HCT116 (cell line): ENCODE results near the gene AXDND1. TPM values are rescaled to one million over a fixed set of nuclear protein-coding genes. Genes with fewer than 3 reads are reported as not detected.

Experiments
- ATAC-seq: fragments of 200-7000 bp; cut with Tn5 transposase; 2 replicates; pipeline ENCODE4 v1.9.1; 2020; ENCODE audit warnings: mild to moderate bottlenecking, moderate library complexity
- BruUV-seq: library from RNA; stranded (reverse); fragments of 400-500 nt; replicated peaks from 2 replicates; lab custom pipeline; 2021; lab: Mats Ljungman, UMichigan
- CTCF ChIA-PET: fragments of 300-600 bp; sonication (Branson Sonifier 250); formaldehyde crosslinking; loops from one replicate; lab custom pipeline; 2021; ENCODE audit warnings: antibody characterized with exemption; lab: Charles Lee
- POLR2A ChIA-PET: fragments of 300-600, 350-600 bp; sonication (Branson Sonifier 250); formaldehyde crosslinking; loops from one replicate; lab custom pipeline; 2021; ENCODE audit warnings: antibody characterized with exemption; lab: Charles Lee
- RAD21 ChIA-PET, 2 experiments: fragments of 300-600 bp; sonication (Branson Sonifier 250); formaldehyde crosslinking; loops; one replicate each; lab custom pipeline; 2023; ENCODE audit warnings: low total read pairs in 2 of 2; ENCODE audit not compliant: uncharacterized antibody in 2 of 2, unreplicated experiment in 2 of 2, low non-redundant PET in 1 of 2; lab: Charles Lee
- DNase-seq: peaks from one replicate; pipeline ENCODE4 v3.0.0-alpha.2; 2010; ENCODE audit warnings: low read depth, low spot score
- H2AFZ ChIP-seq: fragments of 200-600 bp; shearing (Covaris generic), sonication (generic); 2 replicates; pipeline ENCODE4 v1.6.1; 2017; ENCODE audit warnings: low read depth, mixed run types, mixed read lengths, antibody characterized with exemption, low read length; ENCODE audit not compliant: poor library complexity, severe bottlenecking
- H3K27ac ChIP-seq: 2 replicates; pipeline ENCODE4 v1.5.1; 2012; ENCODE audit warnings: low read depth, low read length
- H3K27me3 ChIP-seq: fragments of 200-600 bp; sonication (generic); 2 replicates; pipeline ENCODE4 v1.6.1; 2016; ENCODE audit warnings: mixed run types, low read length, mixed read lengths; ENCODE audit not compliant: insufficient read depth
- H3K36me3 ChIP-seq, 2 experiments: fragments of 200-500 bp in 1 of 2; fragments of 200-600 bp in 1 of 2; sonication (Bioruptor generic) in 1 of 2; sonication (generic) in 1 of 2; 2 replicates each; pipeline versions ENCODE4 v1.5.1 to v1.6.1; 2014 to 2016; ENCODE audit warnings: low read length in 2 of 2, inconsistent platforms in 1 of 2, mixed read lengths in 1 of 2, mixed run types in 1 of 2; ENCODE audit not compliant: insufficient read depth in 2 of 2, control insufficient read depth in 1 of 2
- H3K4me1 ChIP-seq, 2 experiments: fragments of 200-600 bp in 1 of 2; sonication (generic) in 1 of 2; 2 replicates each; pipeline versions ENCODE4 v1.5.1 to v1.6.1; 2012 to 2017; ENCODE audit warnings: low read length in 2 of 2, inconsistent platforms in 1 of 2, mild to moderate bottlenecking in 1 of 2, mixed read lengths in 1 of 2, mixed run types in 1 of 2, moderate library complexity in 1 of 2; ENCODE audit not compliant: insufficient read depth in 2 of 2, control insufficient read depth in 1 of 2
- H3K4me2 ChIP-seq: fragments of 200-600 bp; sonication (generic); 2 replicates; pipeline ENCODE4 v1.6.1; 2017; ENCODE audit warnings: mixed run types, low read length, mixed read lengths
- H3K4me3 ChIP-seq, 2 experiments: fragments of 200-600 bp in 1 of 2; sonication (generic) in 1 of 2; replicated peaks in 1 of 2; 2 replicates each; pipeline ENCODE4 v1.5.1; 2011 to 2016; ENCODE audit warnings: low read length in 2 of 2, control low read depth in 1 of 2, low read depth in 1 of 2, mild to moderate bottlenecking in 1 of 2, mixed read lengths in 1 of 2, mixed run types in 1 of 2
- H3K79me2 ChIP-seq: fragments of 200-600 bp; sonication (generic); 2 replicates; pipeline ENCODE4 v1.6.1; 2017; ENCODE audit warnings: mild to moderate bottlenecking, mixed run types, low read length, moderate library complexity, mixed read lengths; ENCODE audit not compliant: insufficient read depth
- H3K9ac ChIP-seq: fragments of 200-600 bp; sonication (generic); 2 replicates; pipeline ENCODE4 v1.6.1; 2016; ENCODE audit warnings: low read length, mixed read lengths
- H3K9me2 ChIP-seq: fragments of 200-600 bp; sonication (generic), shearing (Covaris generic); 2 replicates; pipeline ENCODE4 v1.6.1; 2017; ENCODE audit warnings: mixed run types, mild to moderate bottlenecking, moderate library complexity; ENCODE audit not compliant: insufficient read depth
- H3K9me3 ChIP-seq, 2 experiments: fragments of 200-500 bp in 1 of 2; fragments of 200-600 bp in 1 of 2; sonication (Bioruptor generic) in 1 of 2; sonication (generic) in 1 of 2; 2 replicates each; pipeline ENCODE4 v1.6.1; 2014 to 2017; ENCODE audit warnings: low read length in 2 of 2, mixed read lengths in 2 of 2, inconsistent platforms in 1 of 2, low read depth in 1 of 2, mild to moderate bottlenecking in 1 of 2, mixed run types in 1 of 2, moderate library complexity in 1 of 2; ENCODE audit not compliant: control insufficient read depth in 1 of 2, insufficient read depth in 1 of 2
- H4K20me1 ChIP-seq: fragments of 200-600 bp; sonication (generic), shearing (Covaris generic); 2 replicates; pipeline ENCODE4 v1.6.1; 2017; ENCODE audit warnings: mixed run types, mild to moderate bottlenecking, moderate library complexity; ENCODE audit not compliant: insufficient read depth
- CBX3 ChIP-seq: IDR thresholded peaks from 2 replicates; pipeline ENCODE4 v1.6.1; 2012; ENCODE audit warnings: low read depth
- CEBPB ChIP-seq: IDR thresholded peaks from 2 replicates; pipeline ENCODE4 v1.6.1; 2012; ENCODE audit warnings: low read depth
- CTCF ChIP-seq, 3 experiments: fragments of 200-600 bp in 1 of 3; sonication (generic) in 1 of 3; IDR thresholded peaks in 2 of 3; conservative IDR thresholded peaks in 1 of 3; 2 replicates each; pipeline ENCODE4 v1.5.1; 2012 to 2017; ENCODE audit warnings: low read depth in 2 of 3, low read length in 2 of 3, antibody characterized with exemption in 1 of 3, borderline replicate concordance in 1 of 3, control low read depth in 1 of 3, mild to moderate bottlenecking in 1 of 3, mixed read lengths in 1 of 3, mixed run types in 1 of 3, moderate library complexity in 1 of 3; ENCODE audit not compliant: insufficient read depth in 1 of 3
- EGR1 ChIP-seq: IDR thresholded peaks from 2 replicates; pipeline ENCODE4 v1.6.1; 2012; ENCODE audit warnings: low read depth
- EZH2 ChIP-seq: fragments of 200-600 bp; sonication (generic); IDR thresholded peaks from 2 replicates; pipeline ENCODE4 v1.6.1; 2017; ENCODE audit warnings: antibody characterized with exemption, mixed run types
- EZH2phosphoT487 ChIP-seq: fragments of 200-600 bp; IDR thresholded peaks from 2 replicates; pipeline ENCODE4 v1.6.1; 2018; ENCODE audit warnings: antibody characterized with exemption, borderline replicate concordance
- FOSL1 ChIP-seq: IDR thresholded peaks from 2 replicates; pipeline ENCODE4 v1.6.1; 2012; ENCODE audit warnings: low read depth
- JUND ChIP-seq: IDR thresholded peaks from 2 replicates; pipeline ENCODE4 v1.6.1; 2012
- POLR2A ChIP-seq: IDR thresholded peaks from 2 replicates; pipeline ENCODE4 v1.7.0; 2011; ENCODE audit warnings: borderline replicate concordance; ENCODE audit not compliant: insufficient read depth, insufficient read length; ENCODE audit errors: extremely low read depth
- RAD21 ChIP-seq: IDR thresholded peaks from 2 replicates; pipeline ENCODE4 v1.6.1; 2012; ENCODE audit warnings: low read depth, mild to moderate bottlenecking
- REST ChIP-seq: IDR thresholded peaks from 2 replicates; pipeline ENCODE4 v1.6.1; 2012; ENCODE audit warnings: low read depth
- SIN3A ChIP-seq: IDR thresholded peaks from 2 replicates; pipeline ENCODE4 v1.6.1; 2012; ENCODE audit warnings: low read depth
- SP1 ChIP-seq: IDR thresholded peaks from 2 replicates; pipeline ENCODE4 v1.6.1; 2012; ENCODE audit warnings: low read depth
- SRF ChIP-seq: IDR thresholded peaks from 2 replicates; pipeline ENCODE4 v1.6.1; 2012; ENCODE audit warnings: low read depth
- TCF7L2 ChIP-seq: IDR thresholded peaks from 2 replicates; pipeline ENCODE4 v1.7.0; 2011; ENCODE audit warnings: borderline replicate concordance, inconsistent platforms; ENCODE audit not compliant: insufficient read depth, insufficient read length; ENCODE audit errors: extremely low read depth
- YY1 ChIP-seq: IDR thresholded peaks from 2 replicates; pipeline ENCODE4 v1.6.1; 2011; ENCODE audit warnings: low read length, low read depth, moderate library complexity, mild to moderate bottlenecking; ENCODE audit not compliant: insufficient replicate concordance; ENCODE audit errors: extremely low read depth
- ZFX ChIP-seq: fragments of 450-650 bp; IDR thresholded peaks from 2 replicates; pipeline ENCODE4 v1.6.1; 2017
- ZNF274 ChIP-seq: fragments of 200-500 bp; sonication (Bioruptor generic); IDR thresholded peaks from 2 replicates; pipeline ENCODE4 v1.6.1; 2014; ENCODE audit warnings: mild to moderate bottlenecking, low read depth, low read length, inconsistent platforms
- intact Hi-C: fragments of 100-400 bp; cut with micrococcal nuclease; formaldehyde crosslinking; loops from 2 replicates; pipeline ENCODE4 v1.10.0; 2022
- total RNA-seq: library from RNA; stranded (reverse); gene quantifications from one replicate; pipeline ENCODE4 v1.2.1, GENCODE V29; 2021; ENCODE audit not compliant: unreplicated experiment
- TF ChIP-seq, protein P1 (sequence below): IDR thresholded peaks from 2 replicates; pipeline ENCODE4 v1.6.1; 2012
- TF ChIP-seq, protein P2 (sequence below): IDR thresholded peaks from 2 replicates; pipeline ENCODE4 v1.6.1; 2011; ENCODE audit warnings: mild to moderate bottlenecking, low read length, moderate library complexity; ENCODE audit not compliant: insufficient replicate concordance; ENCODE audit errors: extremely low read depth

AXDND1 gene
- total RNA-seq, 1 experiment from 2014 or later: 2.3 TPM

- Histone ChIP-seq H3K4me2 (no peak overlapping the region), H3K27me3 (no peaks in the 10 kb centered on the region), H3K79me2 (no peaks in the 10 kb centered on the region), H3K9ac (no peak overlapping the region), H3K4me3 (no peak overlapping the region), H3K27ac (no peak overlapping the region), H3K4me1 (peaks cover 0 to 6% of the 10 kb centered on the region in 2 experiments; a peak in 1 of 4 replicates), H3K36me3 (no peaks in the 10 kb centered on the region), H3K9me3 (no peaks in the 10 kb centered on the region), H4K20me1 (no peaks in the 10 kb centered on the region), H3K9me2 (no peaks in the 10 kb centered on the region), H2AFZ (no peak overlapping the region)
- TF ChIP-seq JUND (no peak), EZH2 (no peak), SP1 (no peak), TCF7L2 (no peak), SIN3A (no peak), CEBPB (no peak), ZNF274 (no peak), REST (no peak), ZFX (no peak), FOSL1 (no peak), CBX3 (no peak), EZH2phosphoT487 (no peak), RAD21 (no peak), SRF (no peak), EGR1 (no peak), POLR2A (no peak), YY1 (no peak), CTCF (IDR thresholded peaks at IDR 0.05 in 2 of 3, conservative IDR thresholded peaks at IDR 0.05 in 1 of 3; ENCODE audit: borderline replicate concordance in 1 of 3, insufficient read depth in 1 of 3, low read depth in 2 of 3, low read length in 2 of 3) (no peak)
- TF ChIP-seq, protein P1, sequence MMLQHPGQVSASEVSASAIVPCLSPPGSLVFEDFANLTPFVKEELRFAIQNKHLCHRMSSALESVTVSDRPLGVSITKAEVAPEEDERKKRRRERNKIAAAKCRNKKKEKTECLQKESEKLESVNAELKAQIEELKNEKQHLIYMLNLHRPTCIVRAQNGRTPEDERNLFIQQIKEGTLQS: no peak
- TF ChIP-seq, protein P2, sequence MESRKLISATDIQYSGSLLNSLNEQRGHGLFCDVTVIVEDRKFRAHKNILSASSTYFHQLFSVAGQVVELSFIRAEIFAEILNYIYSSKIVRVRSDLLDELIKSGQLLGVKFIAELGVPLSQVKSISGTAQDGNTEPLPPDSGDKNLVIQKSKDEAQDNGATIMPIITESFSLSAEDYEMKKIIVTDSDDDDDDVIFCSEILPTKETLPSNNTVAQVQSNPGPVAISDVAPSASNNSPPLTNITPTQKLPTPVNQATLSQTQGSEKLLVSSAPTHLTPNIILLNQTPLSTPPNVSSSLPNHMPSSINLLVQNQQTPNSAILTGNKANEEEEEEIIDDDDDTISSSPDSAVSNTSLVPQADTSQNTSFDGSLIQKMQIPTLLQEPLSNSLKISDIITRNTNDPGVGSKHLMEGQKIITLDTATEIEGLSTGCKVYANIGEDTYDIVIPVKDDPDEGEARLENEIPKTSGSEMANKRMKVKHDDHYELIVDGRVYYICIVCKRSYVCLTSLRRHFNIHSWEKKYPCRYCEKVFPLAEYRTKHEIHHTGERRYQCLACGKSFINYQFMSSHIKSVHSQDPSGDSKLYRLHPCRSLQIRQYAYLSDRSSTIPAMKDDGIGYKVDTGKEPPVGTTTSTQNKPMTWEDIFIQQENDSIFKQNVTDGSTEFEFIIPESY: no peak
- no peak for DNase-seq
- BruUV-seq: no TSS peak
- ChIA-PET RAD21 (no interaction called here), CTCF (interaction anchor here (1.0 kb wide), 1 partner anchor 11 kb away, joined by 3 read pairs; no protein-coding TSS in a partner anchor), POLR2A (interaction anchor here (0.6 kb wide), 1 partner anchor 25 kb away, joined by 3 read pairs; no protein-coding TSS in a partner anchor)
- intact Hi-C loops: no loop called here
- no peak for ATAC-seq
Observed at GRCh38 chr1:179437171-179437570, 71.4 kb downstream of the AXDND1 start.
